Measurements from ENCODE around the gene DTX3L. TPM values are rescaled to one million over a fixed set of nuclear protein-coding genes. Genes with fewer than 3 reads are reported as not detected.

The DTX3L gene
- total and polyA plus RNA-seq, 2 of the 13 experiments (the other 11 are each of a cell fraction or from before 2014, with no cell fraction given): 2.5 to 10.9 TPM

- TF ChIP-seq TFE3 (CRISPR knock-in tag; IDR thresholded peaks at IDR 0.05): peak; percentile 86
- no peak for TF ChIP-seq CSRNP1 (CRISPR knock-in tag; IDR thresholded peaks at IDR 0.05)
- TF ChIP-seq ARID5B (CRISPR knock-in tag; IDR thresholded peaks at IDR 0.05): 0 out of 2 replicates have a peak, but pooled peaks have one; percentile 17
- no peak for TF ChIP-seq ZNF740 (CRISPR knock-in tag; IDR thresholded peaks at IDR 0.05)
- no peak for TF ChIP-seq ETV5 (CRISPR knock-in tag; IDR thresholded peaks at IDR 0.05; ENCODE audit: borderline replicate concordance)
- peak; percentile 96 for TF ChIP-seq SIX1 (CRISPR knock-in tag; IDR thresholded peaks at IDR 0.05; ENCODE audit: borderline replicate concordance)
- TF ChIP-seq EP300 (IDR thresholded peaks at IDR 0.05; ENCODE audit: low read depth in 2 of 2, low read length in 2 of 2): no peak
- TF ChIP-seq EP300 (CRISPR knock-in tag; IDR thresholded peaks at IDR 0.05; ENCODE audit: borderline replicate concordance): no peak
- TF ChIP-seq CAMTA2 (CRISPR knock-in tag; IDR thresholded peaks at IDR 0.05; ENCODE audit: borderline replicate concordance): no peak
- 0 out of 2 replicates have a peak, but pooled peaks have one; percentile 25 for TF ChIP-seq SAP130 (CRISPR knock-in tag; IDR thresholded peaks at IDR 0.05; ENCODE audit: low read depth)
- TF ChIP-seq ATF1 (CRISPR knock-in tag; IDR thresholded peaks at IDR 0.05): no peak
- peak; percentile 30; the same call in 1 of the 2 replicates for TF ChIP-seq CEBPB (IDR thresholded peaks at IDR 0.05; ENCODE audit: borderline replicate concordance, low read depth, low read length)
- TF ChIP-seq CENPX (CRISPR knock-in tag; IDR thresholded peaks at IDR 0.05): no peak
- no peak for TF ChIP-seq HMGXB3 (CRISPR knock-in tag; IDR thresholded peaks at IDR 0.05; ENCODE audit: borderline replicate concordance)
Observed at GRCh38 chr3:122520861-122521260, 43.3 kb upstream of the DTX3L start (continued).

Measured in HepG2 (cell line).